WTC11 (cell line): ENCODE data around the gene HES6. TPM values are rescaled to one million over a fixed set of nuclear protein-coding genes. Genes with fewer than 3 reads are reported as not detected.

Source experiments
- ATAC-seq: fragments of 200-7000 bp; cut with Tn5 transposase; 2 replicates; pipeline ENCODE4 v1.10.0; 2021; ENCODE audit warnings: mild to moderate bottlenecking, moderate library complexity
- CTCF ChIA-PET: fragments of 300-600 bp; sonication (Branson Sonifier 250); formaldehyde crosslinking; loops from one replicate; lab custom pipeline; 2021; ENCODE audit warnings: antibody characterized with exemption; lab: Charles Lee
- POLR2A ChIA-PET: fragments of 350-600 bp; sonication (Branson Sonifier 250); formaldehyde crosslinking; loops from one replicate; lab custom pipeline; 2021; ENCODE audit warnings: antibody characterized with exemption; lab: Charles Lee
- DNase-seq: peaks from one replicate; pipeline ENCODE4 v3.0.0; 2021; ENCODE audit warnings: low spot score
- H3K27ac Mint-ChIP-seq: 2 replicates; pipeline ENCODE4 v1.8.0; 2021; ENCODE audit warnings: mixed read lengths
- H3K27me3 Mint-ChIP-seq: 2 replicates; pipeline ENCODE4 v1.8.0; 2021; ENCODE audit warnings: low read depth, mild to moderate bottlenecking, moderate library complexity, mixed read lengths
- H3K36me3 Mint-ChIP-seq: 2 replicates; pipeline ENCODE4 v1.8.0; 2021; ENCODE audit warnings: mixed read lengths
- H3K4me1 Mint-ChIP-seq: 2 replicates; pipeline ENCODE4 v1.8.0; 2022; ENCODE audit warnings: mixed read lengths
- H3K4me3 Mint-ChIP-seq: 2 replicates; pipeline ENCODE4 v1.8.0; 2021; ENCODE audit warnings: mild to moderate bottlenecking, moderate library complexity, mixed read lengths
- H3K9me3 Mint-ChIP-seq: 2 replicates; pipeline ENCODE4 v1.8.0; 2021; ENCODE audit warnings: mixed read lengths
- FOXJ3 ChIP-seq: sonication (generic); formaldehyde crosslinking; IDR thresholded peaks from 2 replicates; pipeline ENCODE4 v1.9.0; 2021; ENCODE audit warnings: missing genetic modification reagents, mild to moderate bottlenecking, borderline replicate concordance
- IRF2 ChIP-seq: sonication (generic); formaldehyde crosslinking; IDR thresholded peaks from 2 replicates; pipeline ENCODE4 v1.8.0; 2022; ENCODE audit warnings: low read depth, missing genetic modification reagents, borderline replicate concordance
- NFE2L1 ChIP-seq: sonication (generic); formaldehyde crosslinking; IDR thresholded peaks from 2 replicates; pipeline ENCODE4 v1.8.1; 2023; ENCODE audit warnings: missing genetic modification reagents
- NFYB ChIP-seq: sonication (generic); formaldehyde crosslinking; conservative IDR thresholded peaks from 2 replicates; pipeline ENCODE4 v1.8.0; 2022; ENCODE audit warnings: low read depth, missing genetic modification reagents
- NR3C1 ChIP-seq: sonication (generic); formaldehyde crosslinking; conservative IDR thresholded peaks from 2 replicates; pipeline ENCODE4 v1.8.1; 2023; ENCODE audit warnings: low read depth, mild to moderate bottlenecking, missing genetic modification reagents
- RELA ChIP-seq: sonication (generic); formaldehyde crosslinking; IDR thresholded peaks from 2 replicates; pipeline ENCODE4 v1.8.1; 2022; ENCODE audit warnings: missing genetic modification reagents, mild to moderate bottlenecking, borderline replicate concordance
- SP1 ChIP-seq: sonication (generic); formaldehyde crosslinking; conservative IDR thresholded peaks from 2 replicates; pipeline ENCODE4 v1.8.1; 2022; ENCODE audit warnings: missing genetic modification reagents
- ZBTB21 ChIP-seq: sonication (generic); formaldehyde crosslinking; IDR thresholded peaks from 2 replicates; pipeline ENCODE4 v1.8.1; 2023; ENCODE audit warnings: mild to moderate bottlenecking, missing genetic modification reagents, borderline replicate concordance
- total RNA-seq: library from RNA; stranded (reverse); gene quantifications from 3 replicates; pipeline ENCODE4 v1.2.3, GENCODE V29; 2021
- TF ChIP-seq, protein P1 (sequence below): fragments of 200-600 bp; IDR thresholded peaks from 2 replicates; pipeline ENCODE4 v1.8.0; 2022; ENCODE audit warnings: antibody characterized with exemption
- TF ChIP-seq, protein P2 (sequence below): sonication (generic); formaldehyde crosslinking; IDR thresholded peaks from 2 replicates; pipeline ENCODE4 v1.8.1; 2022; ENCODE audit warnings: low read depth, mild to moderate bottlenecking, moderate library complexity, missing genetic modification reagents, borderline replicate concordance
- TF ChIP-seq, protein P3 (sequence below): sonication (generic); formaldehyde crosslinking; IDR thresholded peaks from 2 replicates; pipeline ENCODE4 v1.8.1; 2022; ENCODE audit warnings: missing genetic modification reagents, borderline replicate concordance
- TF ChIP-seq, protein P4 (sequence below): sonication (generic); formaldehyde crosslinking; IDR thresholded peaks from 2 replicates; pipeline ENCODE4 v1.8.1; 2023; ENCODE audit warnings: mild to moderate bottlenecking, moderate library complexity, missing genetic modification reagents

HES6 gene
- total RNA-seq, 1 experiment from 2014 or later, result 52.1 TPM

DNA sequence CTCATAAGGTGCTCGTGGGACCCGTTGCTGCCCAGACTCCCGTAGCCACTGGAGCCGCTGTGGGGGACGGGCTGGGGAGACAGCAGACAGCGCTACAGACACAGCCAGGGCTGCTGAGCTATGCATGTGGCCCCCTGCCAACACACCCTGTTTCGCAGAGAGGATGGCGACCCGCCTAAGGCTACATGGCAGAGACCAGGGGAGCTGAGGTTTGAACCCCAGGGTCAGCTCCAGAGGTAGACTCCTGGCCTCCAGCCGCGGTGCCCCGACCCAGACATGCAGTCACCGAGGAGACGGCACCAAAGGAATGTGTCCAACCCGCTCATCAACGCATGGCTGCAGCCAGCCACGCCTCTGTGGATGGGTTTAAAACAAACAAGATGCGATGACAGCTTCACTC lies 21.0 kb upstream of the HES6 start (continued):
- TF ChIP-seq, protein P1, sequence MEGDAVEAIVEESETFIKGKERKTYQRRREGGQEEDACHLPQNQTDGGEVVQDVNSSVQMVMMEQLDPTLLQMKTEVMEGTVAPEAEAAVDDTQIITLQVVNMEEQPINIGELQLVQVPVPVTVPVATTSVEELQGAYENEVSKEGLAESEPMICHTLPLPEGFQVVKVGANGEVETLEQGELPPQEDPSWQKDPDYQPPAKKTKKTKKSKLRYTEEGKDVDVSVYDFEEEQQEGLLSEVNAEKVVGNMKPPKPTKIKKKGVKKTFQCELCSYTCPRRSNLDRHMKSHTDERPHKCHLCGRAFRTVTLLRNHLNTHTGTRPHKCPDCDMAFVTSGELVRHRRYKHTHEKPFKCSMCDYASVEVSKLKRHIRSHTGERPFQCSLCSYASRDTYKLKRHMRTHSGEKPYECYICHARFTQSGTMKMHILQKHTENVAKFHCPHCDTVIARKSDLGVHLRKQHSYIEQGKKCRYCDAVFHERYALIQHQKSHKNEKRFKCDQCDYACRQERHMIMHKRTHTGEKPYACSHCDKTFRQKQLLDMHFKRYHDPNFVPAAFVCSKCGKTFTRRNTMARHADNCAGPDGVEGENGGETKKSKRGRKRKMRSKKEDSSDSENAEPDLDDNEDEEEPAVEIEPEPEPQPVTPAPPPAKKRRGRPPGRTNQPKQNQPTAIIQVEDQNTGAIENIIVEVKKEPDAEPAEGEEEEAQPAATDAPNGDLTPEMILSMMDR, result no peak
- no peak for TF ChIP-seq NR3C1
- TF ChIP-seq, protein P2, sequence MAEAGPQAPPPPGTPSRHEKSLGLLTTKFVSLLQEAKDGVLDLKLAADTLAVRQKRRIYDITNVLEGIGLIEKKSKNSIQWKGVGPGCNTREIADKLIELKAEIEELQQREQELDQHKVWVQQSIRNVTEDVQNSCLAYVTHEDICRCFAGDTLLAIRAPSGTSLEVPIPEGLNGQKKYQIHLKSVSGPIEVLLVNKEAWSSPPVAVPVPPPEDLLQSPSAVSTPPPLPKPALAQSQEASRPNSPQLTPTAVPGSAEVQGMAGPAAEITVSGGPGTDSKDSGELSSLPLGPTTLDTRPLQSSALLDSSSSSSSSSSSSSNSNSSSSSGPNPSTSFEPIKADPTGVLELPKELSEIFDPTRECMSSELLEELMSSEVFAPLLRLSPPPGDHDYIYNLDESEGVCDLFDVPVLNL (CRISPR knock-in tag), result no peak

DNA sequence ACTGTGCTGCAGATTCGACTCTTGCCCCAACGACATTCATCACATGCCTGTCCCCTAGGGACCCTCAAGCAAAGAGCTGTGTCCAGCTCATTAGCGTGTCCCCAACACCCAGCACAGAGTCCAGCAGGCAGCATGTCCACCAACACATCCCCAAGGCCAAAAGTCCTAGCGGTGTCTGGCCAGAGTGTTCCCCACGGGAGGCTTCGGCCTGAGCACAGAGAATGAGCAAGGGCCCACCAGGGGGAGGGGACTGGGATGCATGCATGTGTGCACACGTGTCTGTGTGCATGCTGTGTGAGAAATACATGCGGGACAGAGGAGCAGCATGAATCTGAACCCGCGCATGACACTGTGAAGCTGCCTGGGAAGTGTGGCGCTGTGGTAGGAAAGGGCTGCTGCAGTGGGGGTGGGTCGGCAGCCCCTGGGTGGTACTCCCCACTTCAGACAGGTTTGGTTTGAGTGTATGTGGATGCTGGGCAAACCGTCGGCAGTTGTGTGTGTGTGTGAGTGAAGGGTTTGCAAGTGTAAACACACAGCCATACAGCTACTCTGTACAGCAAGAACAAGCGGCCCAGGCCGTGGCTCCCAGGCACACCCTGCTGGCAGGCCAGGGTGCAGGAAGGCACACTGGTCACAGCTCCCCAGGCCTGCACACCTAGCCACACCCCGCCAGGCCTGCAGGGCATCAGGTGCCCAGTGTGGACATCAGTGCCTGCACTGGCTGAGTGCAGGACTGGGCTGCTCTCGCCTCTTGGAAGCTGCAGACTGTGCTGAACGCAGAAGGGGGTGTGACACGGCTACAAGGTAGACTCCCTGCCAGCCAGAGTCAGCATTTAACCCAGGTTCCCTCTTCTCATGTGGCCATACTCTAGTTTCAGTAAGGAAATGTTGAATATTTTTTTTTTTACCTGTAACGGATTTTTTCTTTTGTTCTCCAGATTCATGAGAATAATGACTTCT lies 19.5 kb upstream of the HES6 start:
- H3K4me3 Mint-ChIP-seq, result no peak overlapping the region
- no peaks in the 10 kb centered on the region; the same call in 1 of the 2 replicates for H3K36me3 Mint-ChIP-seq
- no peaks in the 10 kb centered on the region for H3K27me3 Mint-ChIP-seq
- TF ChIP-seq, protein P3, sequence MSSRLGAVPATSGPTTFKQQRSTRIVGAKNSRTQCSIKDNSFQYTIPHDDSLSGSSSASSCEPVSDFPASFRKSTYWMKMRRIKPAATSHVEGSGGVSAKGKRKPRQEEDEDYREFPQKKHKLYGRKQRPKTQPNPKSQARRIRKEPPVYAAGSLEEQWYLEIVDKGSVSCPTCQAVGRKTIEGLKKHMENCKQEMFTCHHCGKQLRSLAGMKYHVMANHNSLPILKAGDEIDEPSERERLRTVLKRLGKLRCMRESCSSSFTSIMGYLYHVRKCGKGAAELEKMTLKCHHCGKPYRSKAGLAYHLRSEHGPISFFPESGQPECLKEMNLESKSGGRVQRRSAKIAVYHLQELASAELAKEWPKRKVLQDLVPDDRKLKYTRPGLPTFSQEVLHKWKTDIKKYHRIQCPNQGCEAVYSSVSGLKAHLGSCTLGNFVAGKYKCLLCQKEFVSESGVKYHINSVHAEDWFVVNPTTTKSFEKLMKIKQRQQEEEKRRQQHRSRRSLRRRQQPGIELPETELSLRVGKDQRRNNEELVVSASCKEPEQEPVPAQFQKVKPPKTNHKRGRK (CRISPR knock-in tag), result no peak
- TF ChIP-seq IRF2, result no peak
- TF ChIP-seq, protein P4, sequence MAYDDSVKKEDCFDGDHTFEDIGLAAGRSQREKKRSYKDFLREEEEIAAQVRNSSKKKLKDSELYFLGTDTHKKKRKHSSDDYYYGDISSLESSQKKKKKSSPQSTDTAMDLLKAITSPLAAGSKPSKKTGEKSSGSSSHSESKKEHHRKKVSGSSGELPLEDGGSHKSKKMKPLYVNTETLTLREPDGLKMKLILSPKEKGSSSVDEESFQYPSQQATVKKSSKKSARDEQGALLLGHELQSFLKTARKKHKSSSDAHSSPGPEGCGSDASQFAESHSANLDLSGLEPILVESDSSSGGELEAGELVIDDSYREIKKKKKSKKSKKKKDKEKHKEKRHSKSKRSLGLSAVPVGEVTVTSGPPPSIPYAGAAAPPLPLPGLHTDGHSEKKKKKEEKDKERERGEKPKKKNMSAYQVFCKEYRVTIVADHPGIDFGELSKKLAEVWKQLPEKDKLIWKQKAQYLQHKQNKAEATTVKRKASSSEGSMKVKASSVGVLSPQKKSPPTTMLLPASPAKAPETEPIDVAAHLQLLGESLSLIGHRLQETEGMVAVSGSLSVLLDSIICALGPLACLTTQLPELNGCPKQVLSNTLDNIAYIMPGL, result no peak
- ChIA-PET CTCF (interaction anchor here (0.8 to 1.6 kb wide), 5 partner anchors 9 to 135 kb away, joined by 3 to 7 read pairs (median 4); no protein-coding TSS in a partner anchor), POLR2A (no interaction called here)
- ATAC-seq (no peak), DNase-seq (no peak)
- no peaks in the 10 kb centered on the region for H3K9me3 Mint-ChIP-seq
- H3K27ac Mint-ChIP-seq, result no peak overlapping the region
- peaks cover 5% of the 10 kb centered on the region for H3K4me1 Mint-ChIP-seq

DNA sequence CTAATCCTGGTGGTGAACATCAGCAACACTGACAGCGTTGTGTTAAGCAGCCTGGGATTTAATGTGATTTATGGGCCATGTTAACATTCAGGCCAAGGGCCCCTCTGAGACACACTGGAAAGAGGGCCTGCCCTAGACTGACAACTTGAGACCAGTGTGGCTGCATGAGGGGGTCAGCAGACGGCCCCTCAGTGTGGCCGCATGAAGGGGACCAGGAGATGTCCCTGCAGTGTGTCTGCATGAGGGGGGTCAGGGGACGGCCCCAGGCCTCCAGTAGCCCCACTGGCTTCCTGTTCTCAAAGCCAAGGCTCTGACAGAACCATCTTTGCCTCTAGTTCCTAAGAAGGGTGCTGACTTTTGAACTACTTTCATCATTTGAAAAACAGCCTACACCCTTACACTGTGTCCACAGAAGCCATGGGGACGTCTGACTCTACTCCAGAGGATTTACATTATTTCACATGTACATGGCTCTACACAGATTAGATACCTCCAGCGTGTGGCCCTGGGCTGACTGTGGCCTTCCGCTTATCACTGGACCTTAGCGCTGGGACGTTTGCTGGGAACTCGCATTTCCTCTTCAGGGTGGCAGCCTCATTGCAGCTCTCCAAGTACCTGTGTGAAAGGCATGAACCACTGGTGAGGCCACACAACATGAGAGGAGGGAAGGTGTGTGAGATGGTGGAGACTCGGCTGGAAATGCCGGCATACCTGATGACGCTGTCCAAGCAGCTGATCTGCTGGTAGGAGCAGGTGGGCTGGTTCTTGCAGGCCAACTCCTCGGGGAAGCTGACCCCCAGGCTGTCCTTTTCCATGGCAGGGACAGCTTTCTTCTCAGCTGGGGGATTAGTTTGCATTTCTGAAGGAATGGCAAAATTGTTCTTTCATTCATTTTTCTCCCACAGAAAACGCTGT lies 18.2 kb upstream of the HES6 start:
- CTCF ChIA-PET, result no interaction called here
- no peak overlapping the region for H3K27ac Mint-ChIP-seq

DNA sequence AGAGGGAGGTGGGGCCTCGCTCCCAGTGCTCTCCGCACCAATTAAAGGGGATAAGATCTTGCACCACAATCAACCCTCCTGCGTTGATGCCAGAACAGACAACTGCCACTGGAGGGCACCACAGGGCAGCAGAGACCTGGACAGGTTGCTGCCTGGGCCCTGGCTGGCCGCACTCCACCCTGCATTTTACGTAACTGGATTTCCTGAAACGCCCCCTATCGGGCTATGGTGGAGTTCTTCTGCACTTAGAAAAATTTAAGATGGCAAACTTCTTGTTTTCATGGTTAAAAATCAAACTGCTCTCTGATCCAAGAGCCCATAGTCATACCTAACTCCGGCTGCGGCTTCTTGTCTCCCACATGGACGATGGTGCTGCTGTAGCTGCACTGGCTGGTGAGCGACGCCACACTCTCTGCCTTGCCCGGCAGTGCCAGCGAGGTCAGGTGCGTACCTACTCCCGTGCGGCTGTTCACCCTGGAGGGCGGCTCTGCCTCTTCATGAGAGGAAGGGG lies 16.8 kb upstream of the HES6 start:
- TF ChIP-seq RELA, result no peak
- TF ChIP-seq, protein P1, result peak; percentile 91
- TF ChIP-seq SP1 (CRISPR knock-in tag), result 0 out of 2 replicates have a peak, but pooled peaks have one; percentile 32
- TF ChIP-seq FOXJ3 (CRISPR knock-in tag), result no peak
- CTCF ChIA-PET, result interaction anchor here (0.6 to 1.2 kb wide), 9 partner anchors 9 to 422 kb away, joined by 3 to 9 read pairs (median 3); no protein-coding TSS in a partner anchor
- Mint-ChIP-seq H3K4me1 (0 out of 2 replicates have a peak, but pooled peaks cover 2% of the 10 kb centered on the region), H3K27ac (no peak overlapping the region), H3K9me3 (no peaks in the 10 kb centered on the region), H3K36me3 (no peaks in the 10 kb centered on the region; the same call in 1 of the 2 replicates), H3K27me3 (no peaks in the 10 kb centered on the region), H3K4me3 (no peak overlapping the region)
- POLR2A ChIA-PET, result no interaction called here
- ATAC-seq (peak; percentile 99), DNase-seq (peak; percentile 96)

More for the DNA sequence above, 18.2 kb upstream of the HES6 start:
- ATAC-seq, result no peak
- Mint-ChIP-seq H3K9me3 (no peaks in the 10 kb centered on the region), H3K4me3 (no peak overlapping the region), H3K4me1 (0 out of 2 replicates have a peak, but pooled peaks cover 2% of the 10 kb centered on the region), H3K36me3 (no peaks in the 10 kb centered on the region; the same call in 1 of the 2 replicates), H3K27me3 (no peaks in the 10 kb centered on the region)
- POLR2A ChIA-PET, result no interaction called here
- DNase-seq, result no peak
- TF ChIP-seq ZBTB21 (CRISPR knock-in tag) (no peak), NR3C1 (no peak), NFYB (CRISPR knock-in tag) (no peak), NFE2L1 (CRISPR knock-in tag) (no peak)
